ENCODE data around the gene ARHGEF5.
"Not testable (repeated sequence)": the region's sequence is repeated elsewhere in the genome, so short reads cannot be mapped to it uniquely, and the experiment has no call there.

ARHGEF5 gene

GRCh38 chr7:144355176-144355822 is at the start of gene ARHGEF5:
Gene ARHGEF5, plus strand, starts transcription at chr7:144355402. Its CDS starts 7,268 bp downstream, at chr7:144362670.
- not testable (repeated sequence) for H3K4me3 ChIP-seq (ENCODE audit: low read depth in 1 of 2, low read length in 2 of 2); H3K4me2 ChIP-seq (ENCODE audit: insufficient read depth, low read length); ATAC-seq (ENCODE audit: insufficient read depth, low read depth); H3K27ac ChIP-seq (ENCODE audit: low read length); H3K36me3 ChIP-seq (ENCODE audit: insufficient read depth, low read length); H3K9ac ChIP-seq (ENCODE audit: low read depth, low read length); H3K27me3 ChIP-seq (ENCODE audit: insufficient read depth, low read length, poor library complexity); H2AFZ ChIP-seq (ENCODE audit: low read depth, low read length); DNase-seq; H3K9me3 ChIP-seq (ENCODE audit: insufficient read depth, low read length, severe bottlenecking); H3K79me2 ChIP-seq (ENCODE audit: insufficient read depth, low read length); H4K20me1 ChIP-seq (ENCODE audit: insufficient read depth, low read length); H3K4me1 ChIP-seq (ENCODE audit: insufficient read depth, low read length)

- not testable (repeated sequence) for H3K79me2 ChIP-seq (ENCODE audit: insufficient read depth, low read length); DNase-seq
These were observed 45.5 kb upstream of the ARHGEF5 start for GRCh38 chr7:144309702-144310101.

GRCh38 chr7:144311218-144311617 is 44.0 kb upstream of the ARHGEF5 start:
- H3K36me3 ChIP-seq (ENCODE audit: insufficient read depth, low read length); H2AFZ ChIP-seq (ENCODE audit: low read depth, low read length); H3K9me3 ChIP-seq (ENCODE audit: insufficient read depth, low read length, severe bottlenecking); H3K79me2 ChIP-seq (ENCODE audit: insufficient read depth, low read length); H3K4me2 ChIP-seq (ENCODE audit: insufficient read depth, low read length); ATAC-seq (ENCODE audit: insufficient read depth, low read depth); DNase-seq; H3K4me3 ChIP-seq (ENCODE audit: low read depth in 1 of 2, low read length in 2 of 2); H3K27me3 ChIP-seq (ENCODE audit: insufficient read depth, low read length, poor library complexity); H3K9ac ChIP-seq (ENCODE audit: low read depth, low read length); H3K27ac ChIP-seq (ENCODE audit: low read length); H3K4me1 ChIP-seq (ENCODE audit: insufficient read depth, low read length); H4K20me1 ChIP-seq (ENCODE audit: insufficient read depth, low read length): not testable (repeated sequence)

More at GRCh38 chr7:144309702-144310101, 45.5 kb upstream of the ARHGEF5 start:
- not testable (repeated sequence) for H3K27ac ChIP-seq (ENCODE audit: low read length); H3K9me3 ChIP-seq (ENCODE audit: insufficient read depth, low read length, severe bottlenecking); H3K36me3 ChIP-seq (ENCODE audit: insufficient read depth, low read length); H3K9ac ChIP-seq (ENCODE audit: low read depth, low read length); H3K4me2 ChIP-seq (ENCODE audit: insufficient read depth, low read length); H3K4me3 ChIP-seq (ENCODE audit: low read depth in 1 of 2, low read length in 2 of 2); H3K27me3 ChIP-seq (ENCODE audit: insufficient read depth, low read length, poor library complexity); H3K4me1 ChIP-seq (ENCODE audit: insufficient read depth, low read length); ATAC-seq (ENCODE audit: insufficient read depth, low read depth); H2AFZ ChIP-seq (ENCODE audit: low read depth, low read length); H4K20me1 ChIP-seq (ENCODE audit: insufficient read depth, low read length)

- H3K4me1 ChIP-seq (ENCODE audit: insufficient read depth, low read length); H3K27ac ChIP-seq (ENCODE audit: low read length); ATAC-seq (ENCODE audit: insufficient read depth, low read depth); H4K20me1 ChIP-seq (ENCODE audit: insufficient read depth, low read length); H3K27me3 ChIP-seq (ENCODE audit: insufficient read depth, low read length, poor library complexity); H2AFZ ChIP-seq (ENCODE audit: low read depth, low read length); H3K4me2 ChIP-seq (ENCODE audit: insufficient read depth, low read length); H3K36me3 ChIP-seq (ENCODE audit: insufficient read depth, low read length); H3K4me3 ChIP-seq (ENCODE audit: low read depth in 1 of 2, low read length in 2 of 2); H3K9me3 ChIP-seq (ENCODE audit: insufficient read depth, low read length, severe bottlenecking); H3K79me2 ChIP-seq (ENCODE audit: insufficient read depth, low read length); DNase-seq; H3K9ac ChIP-seq (ENCODE audit: low read depth, low read length): not testable (repeated sequence)
These were observed 43.2 kb upstream of the ARHGEF5 start, which contains the start of gene OR2A1 for GRCh38 chr7:144311872-144312469. Gene OR2A1, plus strand, starts transcription at chr7:144312419. Its CDS starts 5,706 bp downstream, at chr7:144318125.

GRCh38 chr7:144317537-144317936 is 37.7 kb upstream of the ARHGEF5 start:
- not testable (repeated sequence) for H3K4me2 ChIP-seq (ENCODE audit: insufficient read depth, low read length); H3K4me1 ChIP-seq (ENCODE audit: insufficient read depth, low read length); ATAC-seq (ENCODE audit: insufficient read depth, low read depth); H3K9me3 ChIP-seq (ENCODE audit: insufficient read depth, low read length, severe bottlenecking); H3K79me2 ChIP-seq (ENCODE audit: insufficient read depth, low read length); H2AFZ ChIP-seq (ENCODE audit: low read depth, low read length); DNase-seq; H3K36me3 ChIP-seq (ENCODE audit: insufficient read depth, low read length); H4K20me1 ChIP-seq (ENCODE audit: insufficient read depth, low read length); H3K27me3 ChIP-seq (ENCODE audit: insufficient read depth, low read length, poor library complexity); H3K27ac ChIP-seq (ENCODE audit: low read length); H3K9ac ChIP-seq (ENCODE audit: low read depth, low read length); H3K4me3 ChIP-seq (ENCODE audit: low read depth in 1 of 2, low read length in 2 of 2)

- H3K36me3 ChIP-seq (ENCODE audit: insufficient read depth, low read length); H3K4me3 ChIP-seq (ENCODE audit: low read depth in 1 of 2, low read length in 2 of 2); H3K27me3 ChIP-seq (ENCODE audit: insufficient read depth, low read length, poor library complexity); H3K79me2 ChIP-seq (ENCODE audit: insufficient read depth, low read length); H2AFZ ChIP-seq (ENCODE audit: low read depth, low read length); H4K20me1 ChIP-seq (ENCODE audit: insufficient read depth, low read length); H3K4me2 ChIP-seq (ENCODE audit: insufficient read depth, low read length); ATAC-seq (ENCODE audit: insufficient read depth, low read depth); DNase-seq; H3K9ac ChIP-seq (ENCODE audit: low read depth, low read length); H3K9me3 ChIP-seq (ENCODE audit: insufficient read depth, low read length, severe bottlenecking); H3K27ac ChIP-seq (ENCODE audit: low read length); H3K4me1 ChIP-seq (ENCODE audit: insufficient read depth, low read length): not testable (repeated sequence)
These were observed 35.7 kb upstream of the ARHGEF5 start for GRCh38 chr7:144319547-144319946.

- H3K9ac ChIP-seq (ENCODE audit: low read depth, low read length); DNase-seq; H3K27me3 ChIP-seq (ENCODE audit: insufficient read depth, low read length, poor library complexity); ATAC-seq (ENCODE audit: insufficient read depth, low read depth); H3K4me1 ChIP-seq (ENCODE audit: insufficient read depth, low read length); H3K9me3 ChIP-seq (ENCODE audit: insufficient read depth, low read length, severe bottlenecking); H2AFZ ChIP-seq (ENCODE audit: low read depth, low read length); H3K27ac ChIP-seq (ENCODE audit: low read length); H3K79me2 ChIP-seq (ENCODE audit: insufficient read depth, low read length); H3K36me3 ChIP-seq (ENCODE audit: insufficient read depth, low read length); H3K4me3 ChIP-seq (ENCODE audit: low read depth in 1 of 2, low read length in 2 of 2); H4K20me1 ChIP-seq (ENCODE audit: insufficient read depth, low read length); H3K4me2 ChIP-seq (ENCODE audit: insufficient read depth, low read length): not testable (repeated sequence)
These were observed 33.5 kb upstream of the ARHGEF5 start for GRCh38 chr7:144321677-144322206.

GRCh38 chr7:144323359-144323758 is 31.8 kb upstream of the ARHGEF5 start:
- not testable (repeated sequence) for DNase-seq; H4K20me1 ChIP-seq (ENCODE audit: insufficient read depth, low read length); H3K27ac ChIP-seq (ENCODE audit: low read length); H3K36me3 ChIP-seq (ENCODE audit: insufficient read depth, low read length); H3K79me2 ChIP-seq (ENCODE audit: insufficient read depth, low read length); H3K27me3 ChIP-seq (ENCODE audit: insufficient read depth, low read length, poor library complexity); H2AFZ ChIP-seq (ENCODE audit: low read depth, low read length); H3K4me1 ChIP-seq (ENCODE audit: insufficient read depth, low read length); H3K9me3 ChIP-seq (ENCODE audit: insufficient read depth, low read length, severe bottlenecking); ATAC-seq (ENCODE audit: insufficient read depth, low read depth); H3K9ac ChIP-seq (ENCODE audit: low read depth, low read length); H3K4me3 ChIP-seq (ENCODE audit: low read depth in 1 of 2, low read length in 2 of 2); H3K4me2 ChIP-seq (ENCODE audit: insufficient read depth, low read length)
